Measurements from ENCODE around the gene OTX2. TPM values are rescaled to one million over a fixed set of nuclear protein-coding genes. Genes with fewer than 3 reads are reported as not detected.

OTX2 gene
- polyA plus RNA-seq, 3 donors, result not detected

GRCh38 chr14:56796259-56796658 is 14.0 kb downstream of the OTX2 start:
- DNase-seq, result no peak

DNA sequence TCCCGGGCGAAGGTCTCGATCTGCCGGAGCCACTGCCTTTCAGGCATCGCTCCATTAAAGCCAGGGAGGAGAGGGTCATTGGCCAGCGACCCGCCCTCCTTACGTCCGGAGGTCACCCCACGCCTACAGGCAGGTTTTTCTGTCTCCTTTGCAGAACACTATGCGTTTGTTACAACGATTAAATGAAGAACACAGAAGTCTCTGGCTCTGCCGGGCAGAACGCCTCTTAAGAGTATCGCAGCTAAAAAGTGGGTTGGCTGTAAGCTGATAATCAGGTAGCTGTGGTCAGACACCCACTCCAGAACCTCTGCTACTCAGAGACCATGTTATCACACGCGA is 15.0 kb downstream of the OTX2 start:
- no peak for DNase-seq

DNA sequence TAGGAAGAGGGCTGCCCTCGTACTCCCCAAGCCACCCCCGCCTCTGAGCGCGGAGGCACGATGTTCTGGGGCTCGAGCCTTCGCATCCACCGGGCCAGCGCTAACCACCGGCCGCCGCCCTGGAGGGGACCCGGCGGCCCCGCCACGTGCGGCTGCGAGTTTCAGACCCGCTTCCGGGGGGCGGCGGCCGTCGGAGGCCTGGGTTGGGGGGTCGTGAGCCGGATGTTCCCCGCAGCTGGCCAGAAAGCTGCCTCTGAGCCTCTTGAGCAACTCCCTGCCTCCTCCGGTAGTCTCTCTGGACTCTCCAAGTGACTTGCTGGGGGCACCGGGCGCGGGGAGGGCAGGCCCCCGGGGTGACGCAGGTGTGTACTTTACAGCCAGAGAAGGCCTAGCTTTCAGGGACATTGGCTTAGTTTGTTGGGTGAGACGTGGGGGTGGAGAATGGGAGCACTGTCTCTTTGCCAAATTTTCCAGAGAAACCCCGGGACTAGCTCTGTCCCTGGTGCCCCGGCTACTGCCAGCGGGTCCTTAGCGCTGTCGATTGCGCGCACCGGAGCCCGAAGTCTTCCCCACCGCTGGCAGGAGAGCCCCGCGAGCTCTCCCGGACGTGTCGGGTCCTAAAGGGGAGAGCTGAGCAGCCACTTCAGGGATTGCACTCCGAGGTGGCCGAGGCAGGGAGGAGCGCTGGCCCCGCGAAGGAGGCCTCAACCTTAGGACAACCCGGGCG is 15.6 kb downstream of the OTX2 start:
- no peak for DNase-seq

DNA sequence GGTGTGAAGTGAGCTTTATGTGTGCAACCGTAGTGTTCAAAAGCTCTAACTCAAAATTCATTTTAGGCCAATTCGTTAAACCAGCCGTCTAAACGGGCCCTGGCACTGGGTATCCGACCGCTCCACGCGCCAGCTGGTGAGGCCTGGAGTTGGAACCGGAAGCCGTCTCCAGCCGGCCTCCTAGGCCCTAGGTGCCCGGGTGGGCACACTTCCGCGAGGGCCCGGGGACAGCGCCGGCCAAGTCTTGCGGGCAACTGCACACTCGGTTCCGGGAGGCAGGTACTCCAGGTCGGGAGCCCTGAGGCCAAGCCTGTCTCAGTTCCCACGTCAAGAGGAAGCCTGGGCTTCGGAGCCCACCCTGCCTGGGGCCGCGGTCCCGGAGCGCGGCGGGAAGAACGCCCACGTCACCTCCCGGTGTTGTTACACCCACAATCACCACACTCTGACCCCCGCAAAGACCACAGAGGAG is 16.2 kb downstream of the OTX2 start:
- no peak for DNase-seq

GRCh38 chr14:56789955-56790354 is 20.3 kb downstream of the OTX2 start:
- no peak for DNase-seq

- DNase-seq, result no peak
Measured at GRCh38 chr14:56787530-56787929, 22.7 kb downstream of the OTX2 start.

GRCh38 chr14:56782711-56783110 is 27.6 kb downstream of the OTX2 start:
- DNase-seq, result no peak

- DNase-seq, result no peak
Measured at GRCh38 chr14:56774503-56774902, 35.8 kb downstream of the OTX2 start.

DNA sequence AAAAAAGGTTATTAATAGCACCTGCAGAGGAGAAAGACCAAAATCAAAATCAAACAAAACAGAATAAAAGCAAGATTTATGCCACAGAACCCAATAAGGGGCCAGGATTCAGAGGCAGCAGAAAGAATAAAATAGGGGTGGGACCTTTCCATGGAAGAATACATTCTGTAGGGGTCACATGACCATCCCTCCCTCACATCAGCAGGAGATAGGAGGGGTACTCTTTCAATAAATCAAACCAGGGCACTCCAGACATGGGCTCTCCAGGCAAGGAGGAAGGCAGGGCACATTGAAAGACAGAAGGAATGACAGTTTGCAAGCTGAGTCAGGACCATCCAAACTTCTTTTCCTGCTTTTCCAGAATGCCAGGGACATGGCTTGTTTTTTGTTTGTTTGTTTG is 39.8 kb downstream of the OTX2 start:
- DNase-seq, result no peak

- DNase-seq, result no peak
Measured at GRCh38 chr14:56760164-56760914, 49.9 kb downstream of the OTX2 start.

GRCh38 chr14:56759633-56760032 is 50.6 kb downstream of the OTX2 start:
- no peak for DNase-seq

GRCh38 chr14:56759094-56759493 is 51.2 kb downstream of the OTX2 start:
- no peak for DNase-seq

DNA sequence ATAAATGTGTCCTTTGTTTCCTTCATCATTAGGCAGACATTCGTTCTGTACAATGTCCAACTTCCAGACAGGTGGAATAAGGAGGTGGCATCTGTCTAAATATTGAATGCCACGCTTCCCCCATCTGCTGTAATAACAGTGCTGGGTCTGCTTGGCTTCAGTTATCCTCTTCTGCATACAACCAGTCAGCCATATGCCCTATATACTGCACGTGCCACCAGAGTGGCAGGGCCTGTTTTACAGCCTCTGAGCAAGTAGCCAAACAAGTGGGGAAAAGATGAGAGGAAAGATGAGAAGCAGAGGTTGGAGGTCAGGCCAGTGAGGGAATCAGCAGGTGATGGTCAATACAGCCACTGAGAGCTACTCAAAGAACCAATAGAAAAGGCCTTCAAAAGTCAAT is 55.4 kb downstream of the OTX2 start:
- no peak for DNase-seq

DNA sequence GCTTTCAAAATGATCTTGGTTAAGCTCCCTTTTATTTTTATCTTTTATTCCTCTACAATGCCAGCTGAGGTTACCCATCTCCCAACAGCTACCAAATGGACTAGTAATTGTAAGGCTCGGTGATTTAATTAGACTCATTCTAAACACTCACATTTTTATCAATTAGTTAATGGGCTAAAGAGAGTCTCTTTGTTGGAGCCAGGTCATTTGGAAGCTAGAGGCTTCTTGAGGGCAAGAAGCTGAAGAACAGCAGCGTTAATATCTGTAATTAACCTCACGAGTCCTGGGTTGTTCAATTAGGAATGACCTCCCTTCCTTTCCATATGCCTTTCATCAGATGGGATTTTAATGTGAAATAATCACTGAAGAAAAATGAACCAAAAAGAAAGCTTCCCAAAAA is 56.9 kb downstream of the OTX2 start:
- DNase-seq, result no peak

GRCh38 chr14:56752428-56752827 is 57.9 kb downstream of the OTX2 start:
- DNase-seq, result no peak

GRCh38 chr14:56751471-56751870 is 58.8 kb downstream of the OTX2 start:
- DNase-seq, result no peak

Other genes starting within 250 kb of the OTX2 start
- 10 to 100 TPM; 28.0 to 36.9 (median 32.5) TPM for gene TMEM260, start 230.7 kb downstream of the OTX2 start, polyA plus RNA-seq (ENCODE audit: insufficient read length in 3 of 3)

Measured in renal pelvis (tissue), 4 donors.